HTERT RPE-1 (cell line): ENCODE measurements around the gene PRKAB1.
"Not testable (repeated sequence)": the region's sequence is repeated elsewhere in the genome, so short reads cannot be mapped to it uniquely, and the experiment has no call there.

Experiments used
- in situ Hi-C: fragments of 300-500 bp; cut with MboI; formaldehyde crosslinking; loops from 4 replicates; pipeline ENCODE4 v1.14.3; 2020; ENCODE audit warnings: low sequenced_read_pairs

Gene PRKAB1

GRCh38 chr12:119667577-119668323 is at the start of gene PRKAB1:
TSS of gene PRKAB1 (plus strand) at chr12:119668133. CDS start at chr12:119668245, 112 bp downstream.
- in situ Hi-C loops, result no loop called here

DNA sequence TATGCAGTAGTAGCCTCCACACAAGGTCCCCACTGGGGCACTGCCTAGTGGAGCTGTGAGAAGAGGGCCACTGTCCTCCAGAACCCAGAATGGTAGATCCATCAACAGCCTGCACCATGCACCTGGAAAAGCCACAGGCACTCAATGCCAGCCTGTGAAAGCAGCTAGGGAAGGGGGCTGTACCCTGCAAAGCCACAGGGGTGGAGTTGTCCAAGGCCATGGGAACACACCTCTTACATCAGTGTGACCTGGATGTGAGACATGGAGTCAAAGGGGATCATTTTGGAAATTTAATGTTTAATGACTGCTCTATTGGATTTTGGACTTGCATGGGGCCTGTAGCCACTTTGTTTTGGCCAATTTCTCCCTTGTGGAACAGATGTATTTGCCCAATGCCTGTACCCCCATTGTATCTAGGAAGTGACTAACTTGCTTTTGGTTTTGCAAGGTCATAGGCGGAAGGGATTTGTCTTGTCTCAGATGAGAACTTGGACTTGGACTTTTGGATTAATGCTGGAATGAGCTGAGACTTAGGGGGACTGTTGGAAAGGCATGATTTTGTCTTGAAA is 49.5 kb upstream of the PRKAB1 start:
- in situ Hi-C loops, result not testable (repeated sequence)

DNA sequence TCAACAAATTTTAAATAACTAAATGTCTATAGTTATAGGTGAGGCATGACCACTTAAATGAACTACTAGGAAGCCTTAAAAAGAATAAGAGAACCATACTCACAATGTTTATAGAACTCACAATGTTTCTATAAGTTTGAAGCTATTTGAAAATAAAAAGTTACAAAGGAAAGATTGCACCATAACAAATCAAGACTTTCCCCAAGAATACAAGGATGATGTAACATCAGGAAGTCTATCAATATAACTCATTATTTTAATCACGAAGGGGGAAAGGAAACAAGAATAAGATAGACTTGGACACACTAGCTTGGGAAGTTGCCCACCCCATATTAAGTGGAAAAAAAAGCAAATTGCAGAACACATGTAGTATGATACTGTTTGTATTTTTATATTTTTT is 47.4 kb upstream of the PRKAB1 start:
- in situ Hi-C loops, result no loop called here

GRCh38 chr12:119621878-119622277 is 46.1 kb upstream of the PRKAB1 start:
- in situ Hi-C loops, result no loop called here

DNA sequence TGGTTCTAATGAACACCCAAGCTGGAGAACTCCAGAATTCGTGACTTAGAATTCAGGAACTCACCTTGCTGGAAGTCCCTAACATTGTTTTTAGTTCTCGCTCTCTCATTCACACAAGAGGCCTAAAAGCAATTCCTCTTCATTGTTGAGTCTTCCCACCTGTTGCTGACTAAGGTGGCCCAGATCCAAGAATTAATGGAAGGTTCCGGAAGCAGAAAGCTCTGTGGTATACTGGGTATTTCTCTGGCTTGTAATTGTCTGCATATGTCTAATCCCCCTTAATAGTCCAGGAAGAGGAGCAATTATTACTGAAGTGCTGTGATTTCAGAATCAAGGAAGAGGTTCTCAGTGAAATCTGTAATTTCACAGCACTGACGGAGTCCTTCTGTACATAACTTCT is 43.0 kb upstream of the PRKAB1 start:
- in situ Hi-C loops, result no loop called here

GRCh38 chr12:119627019-119627643 is 40.8 kb upstream of the PRKAB1 start:
- in situ Hi-C loops, result no loop called here

DNA sequence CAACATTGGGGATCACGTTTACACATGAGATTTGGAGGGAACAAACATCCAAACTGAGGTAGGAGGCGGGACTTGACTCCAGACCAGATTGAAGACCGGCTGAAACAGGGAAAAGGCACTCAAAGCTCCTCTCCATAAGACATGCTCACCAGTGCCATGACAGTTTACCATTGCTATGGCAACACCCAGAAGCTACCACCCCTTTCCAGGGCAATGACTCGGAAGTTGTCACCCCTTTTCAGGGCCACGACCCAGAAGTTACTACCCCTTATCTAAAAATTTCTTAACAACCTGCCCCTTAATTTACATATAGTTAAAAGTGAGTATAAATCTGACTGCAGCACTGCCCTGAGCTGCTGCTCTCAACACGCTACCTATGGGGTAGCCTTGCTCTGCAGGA is 40.2 kb upstream of the PRKAB1 start:
- in situ Hi-C loops, result no loop called here

- in situ Hi-C loops, result no loop called here
Observed at GRCh38 chr12:119630223-119630780, 37.6 kb upstream of the PRKAB1 start.

DNA sequence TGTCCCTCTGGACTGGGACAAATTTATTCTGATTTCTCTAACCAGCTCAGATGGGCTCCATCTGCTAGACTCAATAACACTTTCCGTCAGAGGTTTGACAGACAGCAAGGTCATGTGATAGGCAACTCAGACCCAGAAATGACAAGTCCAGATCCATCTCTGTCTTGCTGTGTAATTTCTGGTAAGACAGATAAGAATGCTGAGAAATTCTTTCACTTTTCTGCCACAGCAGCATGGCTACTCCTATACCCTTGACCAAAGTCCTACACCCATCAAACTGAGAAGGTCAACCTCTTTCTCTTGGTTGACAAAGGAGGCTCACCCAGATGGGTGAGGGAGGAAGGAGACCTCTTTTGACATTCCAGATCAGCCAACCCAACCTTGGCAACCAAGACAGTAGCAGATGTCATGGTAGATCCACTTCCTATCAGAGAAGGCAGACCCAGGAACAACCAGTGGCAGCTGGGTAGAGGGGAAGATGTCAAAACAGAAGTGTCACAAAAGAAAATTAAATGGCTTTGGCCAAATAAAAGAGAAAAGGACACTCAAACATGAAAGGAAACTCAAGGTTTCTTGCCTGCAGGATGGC is 36.9 kb upstream of the PRKAB1 start:
- in situ Hi-C loops, result no loop called here

GRCh38 chr12:119631930-119632678 is 35.8 kb upstream of the PRKAB1 start:
- in situ Hi-C loops, result no loop called here

GRCh38 chr12:119634743-119635142 is 33.2 kb upstream of the PRKAB1 start:
- in situ Hi-C loops, result no loop called here

DNA sequence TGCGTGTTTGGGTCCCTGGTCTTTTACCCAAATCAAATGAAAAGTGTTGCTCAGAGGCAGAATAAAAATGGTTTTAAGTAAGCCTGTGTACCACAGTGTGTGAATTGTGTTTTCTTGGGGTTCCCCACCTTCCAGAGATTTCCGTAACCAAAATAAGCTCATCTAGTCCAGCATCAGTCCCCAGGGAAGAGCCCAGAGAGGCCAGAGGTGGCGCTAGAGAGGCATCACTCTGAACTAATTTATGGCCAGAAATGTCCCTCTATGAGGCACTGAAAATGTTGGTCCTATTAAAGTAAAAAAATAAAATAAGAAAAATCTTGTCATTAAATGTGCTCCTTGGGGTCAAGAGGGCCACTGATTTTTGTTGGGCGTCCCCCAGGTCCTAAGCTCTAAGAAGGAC is 24.9 kb upstream of the PRKAB1 start:
- in situ Hi-C loops, result no loop called here

DNA sequence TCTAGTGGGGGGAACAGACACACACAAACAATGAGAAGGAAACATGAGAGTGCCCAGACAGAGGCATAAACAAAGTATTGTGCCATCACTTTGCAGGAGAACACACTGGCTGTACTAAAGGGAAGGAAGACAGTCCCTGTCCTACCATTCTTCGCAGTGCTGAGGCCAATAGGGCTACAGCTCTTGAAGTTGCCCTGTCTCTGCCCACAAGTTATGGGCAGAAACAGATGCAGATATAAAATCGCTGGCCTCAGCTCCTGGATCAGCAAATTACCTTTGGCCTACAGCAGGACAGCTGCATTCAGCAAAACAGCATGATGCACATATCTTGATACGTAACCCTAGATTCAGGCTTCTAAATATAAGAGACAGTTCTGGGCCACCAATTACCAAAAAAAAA is 23.0 kb upstream of the PRKAB1 start:
- in situ Hi-C loops, result no loop called here

DNA sequence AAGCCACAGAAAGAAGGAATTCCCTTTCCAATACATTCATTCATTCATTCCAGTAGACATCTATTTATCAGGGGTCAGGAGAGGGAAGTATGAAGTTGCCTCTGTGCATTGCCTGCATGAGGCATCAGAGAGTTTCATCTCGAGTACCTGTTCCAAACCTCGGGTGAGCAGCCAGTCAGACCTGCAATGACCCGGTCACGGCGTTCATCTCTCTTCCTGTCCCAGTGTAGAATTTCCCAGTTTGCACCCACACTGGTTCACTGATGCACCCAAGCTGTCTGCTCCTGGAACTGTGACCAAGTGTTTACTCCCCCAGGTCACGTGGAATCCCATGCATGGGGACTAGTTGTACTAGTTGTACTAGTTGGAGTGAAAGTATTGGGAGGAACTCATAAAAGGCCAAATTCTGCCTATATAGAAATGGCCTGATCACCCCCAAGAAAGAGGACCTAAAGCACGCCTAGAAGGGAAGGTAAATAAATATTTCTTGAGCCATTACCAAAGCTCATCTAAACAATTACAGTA is 22.3 kb upstream of the PRKAB1 start:
- in situ Hi-C loops, result no loop called here

GRCh38 chr12:119649202-119649808 is 18.6 kb upstream of the PRKAB1 start:
- in situ Hi-C loops, result no loop called here

DNA sequence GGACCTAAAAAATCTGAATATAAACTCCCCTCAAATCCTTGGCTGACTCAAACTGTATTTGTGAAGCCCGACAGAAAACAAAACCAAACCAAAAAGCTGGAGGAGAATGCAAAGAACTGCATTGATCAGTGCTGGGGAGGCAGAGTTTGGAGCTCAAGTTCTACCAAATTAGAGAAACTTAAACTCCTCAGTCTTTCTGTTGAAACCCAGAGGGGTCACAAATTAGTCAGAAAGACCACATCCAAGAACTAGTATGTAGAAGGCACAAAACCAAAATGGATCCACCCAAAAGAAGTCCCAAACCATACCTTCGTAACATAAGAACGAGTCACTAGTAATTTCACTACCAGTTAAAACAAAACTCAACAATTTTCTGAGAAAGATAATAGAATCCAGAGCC is 15.3 kb upstream of the PRKAB1 start:
- in situ Hi-C loops, result no loop called here

- in situ Hi-C loops, result not testable (repeated sequence)
Observed at GRCh38 chr12:119657001-119657400, 10.9 kb upstream of the PRKAB1 start.

GRCh38 chr12:119658166-119658565 is 9.8 kb upstream of the PRKAB1 start:
- in situ Hi-C loops, result not testable (repeated sequence)

GRCh38 chr12:119659289-119659897 is 8.5 kb upstream of the PRKAB1 start:
- in situ Hi-C loops, result no loop called here

DNA sequence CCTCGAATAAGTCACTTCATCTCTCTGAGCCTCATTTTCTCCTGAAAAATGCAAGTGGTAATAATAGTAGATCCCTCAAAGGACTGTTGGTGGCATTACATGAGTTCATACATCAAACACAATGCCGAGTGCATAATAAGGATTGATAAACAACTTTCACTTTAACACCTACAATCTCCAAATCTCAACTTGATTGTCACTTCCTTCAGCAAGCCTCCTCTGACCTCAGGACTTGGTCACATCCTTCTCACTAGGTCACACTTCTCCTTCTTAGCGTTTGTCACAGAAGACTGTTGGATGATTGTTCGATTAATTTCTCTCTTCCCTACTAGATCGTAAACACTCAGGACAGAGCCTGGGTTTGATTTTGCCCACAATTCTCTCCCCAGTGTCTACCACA is 7.9 kb upstream of the PRKAB1 start:
- in situ Hi-C loops, result no loop called here
